Stimulated activated CD8-positive, alpha-beta memory T cell treated with anti-CD3 and anti-CD28 coated beads, Interleukin-4, amount 100 ng/mL, for 24 hours (primary cell): ENCODE measurements around the gene DXO.

ENCODE experiments used
- DNase-seq: peaks from one replicate; pipeline ENCODE4 v3.0.0-alpha.2; 2020; ENCODE audit warnings: low read depth

The DXO gene

DNA sequence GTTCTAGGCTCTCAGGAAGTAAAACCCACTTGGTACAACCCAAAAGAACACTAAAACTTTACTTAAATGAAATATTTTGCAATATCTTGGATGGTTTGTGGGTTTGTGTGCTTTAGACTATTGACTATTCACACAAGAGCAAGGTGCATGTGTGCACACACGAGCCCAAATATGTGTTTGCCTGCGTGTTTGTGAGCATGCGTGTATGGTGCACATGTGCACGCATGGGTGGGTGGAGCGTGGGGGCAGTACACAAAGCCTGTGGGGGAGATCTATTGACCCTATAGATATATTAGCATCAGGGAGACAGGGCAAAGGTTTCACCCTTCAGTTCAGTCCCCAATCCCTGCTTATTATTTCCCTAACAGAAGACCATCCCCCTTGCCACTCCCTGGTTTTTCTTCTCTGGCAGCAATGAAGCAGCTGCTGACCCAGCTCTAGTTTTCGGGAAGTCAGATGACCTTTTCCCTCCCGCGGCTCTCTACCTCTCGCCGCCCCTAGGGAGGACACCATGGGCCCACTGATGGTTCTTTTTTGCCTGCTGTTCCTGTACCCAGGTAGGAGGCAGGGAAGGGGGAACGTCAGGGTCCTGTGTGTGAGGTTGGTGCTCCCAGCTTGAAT lies 44.6 kb downstream of the DXO start, which contains the start of gene C2:
Gene C2, plus strand, starts transcription at position 476 of the 621 bp plus-strand sequence. Its CDS starts 36 bp downstream, at position 512.
- no peak for DNase-seq

DNA sequence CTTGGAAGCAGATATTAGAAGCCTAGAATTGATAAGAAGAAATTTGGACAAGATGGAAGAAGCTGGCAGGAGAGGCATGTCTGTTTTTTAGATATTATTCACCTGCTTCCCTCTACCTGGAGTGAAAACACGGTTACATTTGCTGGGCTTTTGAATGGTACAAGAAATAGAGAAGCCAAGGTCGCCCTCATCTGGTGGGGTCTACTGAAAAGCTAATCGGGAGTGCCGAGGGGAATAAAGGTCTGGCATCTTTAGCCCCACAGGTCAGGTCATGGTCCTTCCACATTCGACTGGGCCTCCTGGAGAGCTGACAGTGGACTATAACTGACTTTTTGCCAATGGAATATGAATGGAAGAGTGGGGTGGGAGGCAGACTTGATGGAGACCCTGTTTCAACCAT lies 49.0 kb downstream of the DXO start:
- no peak for DNase-seq

DNA sequence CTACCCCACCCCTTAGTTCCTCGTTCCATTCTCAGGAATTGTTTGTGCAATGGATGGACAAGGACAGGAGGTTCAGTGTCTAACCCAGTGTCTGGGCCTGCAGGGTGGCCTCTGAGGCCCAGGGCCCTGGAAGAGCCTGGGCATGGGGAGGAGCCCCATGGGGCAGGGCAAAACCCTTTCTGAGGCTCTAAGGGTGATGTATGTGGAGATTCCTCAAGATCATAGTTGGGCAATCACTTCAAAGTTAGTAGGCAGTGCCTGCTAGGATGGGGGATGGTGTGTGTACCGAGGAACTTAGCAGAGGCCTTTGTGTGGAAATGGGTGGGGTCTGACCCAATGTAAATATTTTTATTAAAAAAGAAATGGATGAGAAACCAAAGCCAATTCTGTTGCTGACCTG lies 51.1 kb downstream of the DXO start:
- DNase-seq = no peak
